HG03565 (cell line): ENCODE results near the gene EIF5A.

Experiments used
- ATAC-seq: cut with Tn5 transposase; IDR thresholded peaks from one replicate; pipeline ENCODE4 v1.9.1; 2021; ENCODE audit warnings: mild to moderate bottlenecking, moderate library complexity; ENCODE audit not compliant: unreplicated experiment

Gene EIF5A

DNA sequence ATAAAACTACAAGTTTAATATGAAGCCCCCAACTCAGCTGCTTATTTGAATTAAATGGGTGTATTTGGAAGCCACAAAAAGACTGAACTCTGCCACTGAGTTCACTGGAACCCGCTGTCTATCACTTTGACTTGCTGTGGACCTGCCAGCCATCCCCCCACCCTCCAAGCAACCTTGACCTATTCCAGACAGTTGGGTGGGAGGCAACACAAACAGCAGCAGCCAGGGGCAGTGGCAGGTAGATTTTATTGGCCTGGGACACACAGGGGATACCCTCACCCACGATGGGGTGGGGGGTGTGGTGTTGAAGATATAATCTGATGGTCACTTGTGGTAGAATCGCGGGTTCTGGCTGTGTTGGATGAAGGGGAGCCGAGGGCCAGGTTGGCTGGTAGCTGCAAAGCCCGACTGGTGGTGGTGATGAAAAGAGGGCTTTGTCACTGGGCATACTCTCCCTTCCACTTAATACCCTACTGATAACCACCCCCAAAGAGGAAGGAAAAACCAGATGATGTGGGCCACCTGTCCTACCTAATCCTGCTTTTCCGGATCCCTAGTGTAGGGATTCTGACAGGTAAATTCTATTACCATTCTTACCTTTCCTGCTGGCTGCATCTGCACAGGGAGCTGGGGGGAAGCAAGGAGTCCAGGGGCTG, 5.1 kb downstream of the EIF5A start:
- no peak for ATAC-seq

DNA sequence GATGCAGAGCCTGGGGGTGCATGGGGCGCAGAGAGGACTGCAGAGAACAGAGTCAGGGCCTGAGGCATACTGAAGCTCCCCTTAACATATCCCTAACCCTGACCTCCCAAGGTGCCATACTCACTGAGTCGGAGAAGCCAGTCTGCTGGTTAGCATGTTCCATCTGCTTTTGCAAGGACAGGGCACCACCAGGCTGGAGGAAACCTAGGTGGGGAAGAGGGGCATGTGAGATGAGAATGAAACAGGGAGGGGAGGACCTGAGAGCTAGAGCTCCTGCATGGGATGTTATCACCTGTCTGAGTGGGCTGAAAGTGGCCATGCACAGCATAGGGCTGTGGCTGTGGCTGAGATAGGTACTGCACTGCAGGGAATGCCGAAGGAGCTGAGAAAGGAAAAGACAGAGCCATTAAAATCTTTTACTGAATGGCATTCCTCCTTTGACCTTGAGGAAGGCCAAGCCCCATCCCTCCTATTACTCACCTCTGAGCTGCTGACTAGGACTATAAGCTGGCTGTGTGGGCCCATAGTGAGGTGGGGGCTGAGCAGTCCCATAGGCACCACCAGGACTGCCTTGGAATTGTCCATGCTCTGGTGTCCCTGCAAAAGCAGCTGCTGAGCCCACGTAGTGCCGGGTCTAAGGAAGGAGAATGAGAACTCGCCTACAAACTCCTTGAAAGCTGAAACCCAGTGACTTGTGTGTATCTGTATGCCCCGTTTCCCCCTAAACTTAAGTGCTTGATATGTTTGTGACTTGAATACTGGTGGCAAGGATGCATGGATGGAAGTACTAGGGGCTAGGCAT, 5.9 kb downstream of the EIF5A start:
- no peak for ATAC-seq

DNA sequence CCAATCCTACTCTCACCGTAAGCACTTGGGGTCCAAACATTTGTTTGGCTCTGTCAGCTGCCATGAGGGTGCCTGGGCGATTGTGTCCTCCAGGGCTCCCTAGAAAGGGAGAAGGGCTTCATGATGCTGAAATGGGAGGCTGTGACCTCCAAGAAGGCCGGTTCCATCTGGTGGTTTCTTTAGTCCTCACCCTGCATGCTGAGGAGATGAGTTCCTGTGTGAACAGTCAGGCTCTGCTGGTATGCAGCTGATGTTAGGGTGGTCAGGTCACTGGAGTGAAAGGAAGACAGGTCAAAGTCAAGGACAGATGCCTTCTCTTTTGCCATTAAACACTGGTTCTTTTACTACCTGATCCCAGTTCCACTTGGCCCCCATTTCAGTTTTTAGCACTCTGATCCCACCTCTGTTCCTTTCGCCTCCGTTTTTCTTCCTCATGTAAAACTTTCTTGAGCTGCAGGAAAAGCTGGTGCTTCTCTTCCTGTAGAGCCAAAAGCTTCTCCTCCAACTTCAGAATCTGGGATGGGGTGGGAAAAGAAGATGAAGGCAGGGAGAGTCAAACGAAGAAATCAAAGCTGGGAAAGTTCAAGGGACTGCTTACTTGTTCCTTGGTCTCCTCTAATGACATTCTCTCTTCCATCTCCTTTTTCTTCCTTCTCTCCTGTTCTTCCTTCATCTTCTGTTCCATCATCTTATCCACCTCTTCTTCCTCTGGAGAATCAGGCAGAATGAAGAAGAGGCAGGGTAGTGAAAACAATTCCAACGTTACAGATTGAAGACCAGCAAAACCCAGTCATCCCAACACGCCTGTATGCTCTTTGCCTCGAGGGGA, 6.7 kb downstream of the EIF5A start:
- ATAC-seq, result no peak

DNA sequence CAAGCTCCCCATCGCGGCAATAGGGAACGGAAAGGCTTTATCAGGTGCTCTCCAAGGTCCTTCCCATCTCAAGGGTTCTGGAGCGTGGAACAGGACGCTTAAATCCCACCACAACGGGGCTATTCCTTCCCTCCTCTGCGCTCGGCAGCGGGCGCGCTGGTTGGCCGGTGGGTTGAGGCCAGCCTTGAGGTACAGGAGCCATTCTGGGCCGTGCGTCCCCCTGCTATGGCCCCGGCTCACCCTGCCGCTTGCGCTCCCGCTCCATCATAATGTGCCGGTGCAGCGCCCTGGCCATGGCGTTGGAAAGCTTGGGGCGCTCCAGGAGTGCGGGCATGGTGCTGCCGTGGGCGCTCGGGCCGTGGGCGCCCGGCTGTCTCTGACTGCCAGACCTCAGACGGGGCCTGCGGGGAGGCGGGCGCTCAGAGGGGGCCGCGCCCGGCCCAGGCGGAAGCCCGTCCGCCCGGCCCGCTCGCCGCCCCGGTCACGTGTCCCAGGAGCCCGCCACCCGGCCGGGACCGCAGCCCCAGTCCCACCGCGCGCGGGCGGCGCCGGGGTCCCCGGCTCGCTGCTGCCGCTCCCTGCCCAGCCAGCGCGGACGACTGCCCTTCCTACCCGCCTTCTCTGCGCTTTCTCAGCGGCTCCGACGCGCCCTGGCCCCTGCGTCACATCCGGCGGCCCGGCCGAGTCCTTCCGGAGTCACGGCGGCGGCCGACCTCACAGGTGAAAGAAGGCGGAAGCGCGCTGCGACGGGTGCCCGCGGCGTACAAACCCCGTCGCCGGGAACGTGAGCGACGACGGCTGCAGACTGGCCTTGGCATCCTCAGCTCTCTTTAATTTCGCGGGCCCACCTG, 7.5 kb downstream of the EIF5A start, which contains the start of gene GPS2:
TSS of gene GPS2 (minus strand) at position 642 of the 851 bp plus-strand sequence. CDS start at position 334, 308 bp downstream.
- peak; percentile 46 for ATAC-seq

DNA sequence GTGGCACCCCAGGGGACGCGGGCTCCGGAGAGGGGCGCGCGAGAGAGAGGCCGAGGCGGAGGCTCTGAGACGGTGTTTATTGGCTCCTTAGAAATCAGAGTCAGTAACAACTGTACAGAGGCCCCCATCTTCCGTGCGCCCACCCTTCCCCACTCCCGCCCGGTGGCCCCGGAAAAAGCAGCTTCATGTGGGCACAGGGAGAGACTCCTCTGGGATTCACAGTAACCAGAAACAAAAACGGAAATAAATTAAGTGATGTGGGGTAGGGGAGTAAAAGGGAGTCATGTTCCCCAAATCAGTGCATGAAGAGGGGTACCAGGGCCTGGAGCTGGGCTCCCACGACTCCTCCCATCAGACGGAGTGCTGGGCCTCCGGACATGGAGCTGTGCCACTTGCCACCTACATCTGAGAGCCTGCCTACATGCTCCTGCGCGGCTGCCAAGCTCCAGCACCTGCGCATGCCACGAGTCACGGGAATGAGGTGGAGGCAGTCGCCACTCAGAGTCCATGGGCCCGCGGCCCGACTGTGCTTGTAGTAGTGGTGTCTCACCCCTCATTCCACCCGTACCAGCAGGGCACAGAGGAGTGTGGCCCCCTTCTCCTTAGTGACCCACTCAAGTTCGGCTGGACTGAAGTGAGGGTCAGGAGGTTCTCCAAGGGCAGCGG, 8.3 kb downstream of the EIF5A start:
- ATAC-seq, result no peak

DNA sequence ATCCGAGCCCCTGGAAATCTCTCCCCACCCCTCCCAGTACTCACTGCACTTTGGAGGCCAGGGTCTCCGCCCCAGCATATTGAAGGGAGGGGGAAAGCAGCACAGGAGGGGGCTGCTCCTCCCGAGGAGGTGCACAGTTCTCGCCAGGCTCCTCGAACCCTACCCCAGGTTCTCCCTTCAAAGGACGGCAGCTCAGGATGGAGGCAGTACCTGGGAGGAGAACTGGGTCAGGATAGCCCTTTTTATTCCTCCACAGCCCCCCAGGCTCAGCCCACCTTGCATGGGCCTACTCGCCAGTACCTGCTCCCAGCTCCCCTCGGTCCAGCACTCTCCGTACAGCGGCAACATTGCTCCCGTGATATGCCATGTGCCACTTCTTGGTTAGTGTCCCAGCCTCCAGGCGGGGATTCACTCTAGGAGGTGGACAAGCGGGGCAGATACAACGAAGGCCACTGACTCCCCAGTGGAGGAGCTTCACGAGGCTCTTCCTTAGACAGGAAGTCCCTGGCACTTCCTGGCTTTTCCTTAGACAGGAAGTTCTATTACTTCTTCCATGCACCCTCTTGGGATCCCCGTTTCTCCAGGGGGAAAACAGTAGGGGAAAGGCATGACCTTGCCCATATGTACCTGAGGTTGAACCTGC, 9.9 kb downstream of the EIF5A start:
- ATAC-seq, result no peak

DNA sequence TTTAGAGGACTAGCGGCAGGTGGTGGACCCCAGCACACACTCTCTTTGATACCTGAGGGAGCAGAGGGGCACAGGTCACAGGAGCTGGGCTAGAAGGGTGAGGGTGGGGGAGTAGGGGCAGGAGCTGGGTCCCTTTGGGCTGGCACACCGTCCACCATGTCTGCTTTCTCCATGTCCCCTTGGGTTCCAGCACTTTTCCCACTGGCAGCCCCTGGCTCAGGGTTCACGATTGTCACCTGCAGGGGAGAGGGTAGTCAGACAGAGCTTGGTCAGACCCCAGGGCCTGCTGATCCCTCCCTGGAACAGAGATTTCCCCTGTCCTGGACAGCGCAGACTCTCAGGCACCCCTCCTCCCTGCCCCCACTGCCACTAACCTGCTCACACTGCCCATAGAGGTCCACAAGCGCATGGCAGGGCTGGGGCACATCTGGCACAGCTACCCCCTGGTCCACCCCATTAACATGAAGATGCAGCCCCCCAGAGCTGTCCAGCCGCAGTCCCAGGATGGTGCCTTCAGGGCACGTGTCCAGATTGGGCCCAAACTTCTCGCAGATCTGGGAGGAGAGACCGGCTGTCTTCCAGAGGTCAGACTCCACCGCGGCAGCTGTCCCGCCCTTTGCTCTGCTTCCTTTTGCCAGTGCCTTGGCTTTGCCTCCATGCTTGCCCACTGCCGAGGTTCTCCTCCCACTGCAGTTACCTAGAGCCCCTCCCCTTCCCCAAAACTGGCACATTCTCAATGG, 10.9 kb downstream of the EIF5A start:
- ATAC-seq, result no peak

DNA sequence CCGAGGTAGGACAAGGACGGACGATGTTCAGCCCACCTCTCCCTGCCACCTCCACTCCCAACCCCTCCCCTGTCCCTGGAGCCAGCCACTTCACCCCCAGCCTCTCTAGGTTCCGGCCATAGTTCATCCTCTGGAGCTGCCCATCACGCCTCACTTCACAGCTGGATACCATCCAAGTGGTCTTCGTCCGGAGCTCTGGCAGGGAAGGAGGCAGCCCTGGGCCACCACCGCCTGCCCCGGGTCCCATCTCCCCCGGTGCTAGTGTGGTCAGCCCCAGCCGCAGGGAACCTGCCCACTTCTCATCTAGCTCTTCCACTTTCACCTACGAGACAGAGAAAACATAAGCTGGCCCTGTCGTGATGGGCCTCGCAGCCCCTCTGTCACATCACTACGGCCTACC, 14.0 kb downstream of the EIF5A start:
- no peak for ATAC-seq

DNA sequence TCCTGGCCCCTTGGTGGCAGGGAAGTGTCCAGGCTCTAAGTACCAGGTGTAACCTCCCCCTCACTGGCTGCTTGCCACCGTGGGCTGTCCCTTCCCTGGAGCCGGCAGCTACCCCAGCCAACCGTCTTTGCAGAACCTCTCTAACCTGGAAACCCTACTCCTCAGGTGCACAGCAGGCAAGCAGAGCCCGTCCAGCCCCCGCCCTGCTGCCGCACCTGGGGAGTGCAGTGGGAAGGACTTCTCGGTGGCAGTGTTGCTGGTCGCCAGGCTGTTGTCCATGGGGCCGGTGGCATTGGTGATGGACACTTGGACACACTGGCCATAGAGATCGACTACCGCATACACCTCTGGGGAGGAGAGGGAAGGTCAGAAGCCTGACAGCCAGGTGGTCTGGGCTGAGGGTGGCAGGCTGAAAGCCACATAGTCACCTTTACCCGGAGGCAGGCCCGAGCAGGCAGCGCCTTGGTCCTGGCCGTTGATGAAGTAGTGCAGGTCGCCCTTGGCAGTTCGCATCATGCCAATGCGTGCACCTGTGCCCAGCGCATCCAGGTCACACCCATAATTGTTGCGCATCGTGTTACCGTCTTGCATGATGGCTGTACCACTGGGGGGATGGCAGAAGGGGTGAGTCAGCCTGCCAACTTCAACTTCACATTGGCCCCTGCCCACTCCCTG, 15.2 kb downstream of the EIF5A start:
- ATAC-seq, result no peak

DNA sequence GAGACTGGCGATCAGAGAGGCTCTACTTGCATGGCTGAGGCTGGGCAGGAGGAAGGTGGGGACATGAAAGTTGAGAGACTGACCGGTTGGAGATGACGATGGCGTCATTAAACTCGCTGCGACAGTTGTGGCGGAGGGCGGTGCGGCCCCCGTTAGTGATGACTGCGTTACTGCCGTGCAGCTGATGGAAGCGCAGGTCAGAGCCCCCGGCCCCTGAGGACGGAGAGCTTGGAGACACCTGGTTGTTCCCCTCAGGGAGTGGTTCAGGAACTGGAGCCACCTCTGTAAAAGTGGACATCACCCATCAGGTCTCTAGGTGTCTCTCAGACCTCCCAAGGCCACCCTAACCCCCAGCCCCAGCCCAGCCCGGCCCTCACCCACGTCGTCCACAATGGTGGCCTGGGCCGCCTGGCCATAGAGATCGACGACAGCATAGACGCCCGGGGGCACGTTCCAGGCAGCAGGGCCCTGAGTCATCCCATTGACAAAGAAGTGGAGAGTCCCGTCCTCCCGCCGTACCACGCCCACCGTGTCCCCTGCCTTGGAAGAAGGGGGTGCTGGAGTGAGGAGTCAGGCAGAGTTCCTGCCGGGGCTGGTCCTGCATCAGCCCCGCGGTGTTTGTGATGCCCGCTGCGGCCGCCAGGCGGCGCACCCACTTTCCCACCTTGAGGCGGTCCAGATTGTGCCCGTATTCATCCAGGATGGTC, 16.5 kb downstream of the EIF5A start:
- no peak for ATAC-seq

DNA sequence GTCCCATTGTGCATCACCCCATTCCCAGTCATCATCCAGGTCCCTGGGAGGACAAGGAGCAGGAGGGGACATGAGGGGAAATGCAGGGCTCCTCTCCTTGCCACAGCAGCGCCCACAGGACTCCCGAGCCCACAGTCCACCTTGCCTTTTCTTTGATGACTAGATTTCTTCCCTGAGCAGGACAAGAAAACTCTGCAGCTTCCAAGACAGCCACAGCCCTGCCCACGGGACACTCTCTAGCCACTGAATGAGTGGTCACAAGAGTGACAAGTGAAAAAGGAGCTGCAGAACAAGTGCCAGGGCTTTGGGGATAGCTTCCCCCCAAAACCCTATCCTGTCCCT, 17.0 kb downstream of the EIF5A start:
- ATAC-seq, result no peak

DNA sequence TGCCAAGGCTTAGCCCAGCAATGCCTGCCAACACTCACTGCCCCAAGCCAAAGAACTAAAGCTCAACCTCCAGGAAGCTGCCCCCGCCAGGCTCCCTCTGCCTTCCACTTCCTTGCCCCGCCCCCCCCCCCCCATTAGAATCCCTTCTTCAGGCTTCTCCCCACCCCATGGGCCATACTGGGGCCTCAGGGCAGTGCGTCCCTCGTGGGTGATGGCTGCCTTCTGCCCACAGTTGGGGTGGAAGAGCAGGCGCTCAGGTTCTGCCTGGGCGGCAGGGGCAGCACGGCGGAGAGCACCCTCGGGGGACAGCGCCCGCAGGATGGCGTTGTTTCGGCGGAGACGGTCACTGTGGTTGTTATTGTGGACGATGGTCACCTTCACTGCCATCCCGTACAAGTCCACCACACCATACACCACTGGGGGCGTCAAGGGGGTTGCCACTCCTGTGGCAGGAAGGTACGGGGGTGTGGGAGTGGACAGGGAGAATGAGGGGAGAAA, 17.7 kb downstream of the EIF5A start:
- no peak for ATAC-seq

DNA sequence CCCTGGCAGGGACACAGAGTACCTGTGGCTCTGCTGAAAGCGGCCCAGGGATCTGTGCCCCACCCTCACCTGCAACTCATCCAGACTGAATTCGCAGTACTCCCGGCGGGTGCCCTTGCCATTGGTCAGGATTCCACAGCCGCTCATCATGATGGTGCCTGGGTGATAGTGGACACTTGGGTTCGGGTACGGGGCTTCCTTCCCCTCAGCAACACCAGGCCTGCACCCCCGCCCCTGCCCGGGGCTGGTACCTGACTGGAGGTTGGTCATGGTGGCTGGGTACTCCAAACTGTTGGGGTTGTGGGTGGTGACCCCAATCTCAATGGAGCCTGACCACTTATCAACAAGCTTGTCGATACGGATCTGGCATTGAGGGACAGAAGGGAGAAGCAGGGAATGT, 18.8 kb downstream of the EIF5A start:
- no peak for ATAC-seq

DNA sequence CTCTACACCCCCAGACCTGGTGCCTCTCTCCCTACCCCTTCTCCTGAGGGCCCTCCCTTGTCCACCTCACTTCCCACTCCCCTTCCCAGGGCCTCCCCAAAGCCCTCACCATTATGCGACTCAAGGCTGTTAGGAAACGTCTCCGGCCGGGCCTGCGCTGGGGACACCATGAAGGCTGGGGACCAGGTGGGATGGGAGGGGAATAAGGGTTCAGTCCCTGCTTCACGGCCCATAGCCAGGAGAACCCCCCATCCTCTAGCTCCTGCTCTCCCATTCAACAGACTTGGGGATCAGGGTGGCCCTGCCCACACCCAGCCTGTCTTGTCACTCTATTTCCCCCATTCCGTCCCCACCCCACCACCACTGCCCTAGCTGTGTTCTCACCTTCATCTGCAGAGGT, 19.6 kb downstream of the EIF5A start:
- no peak for ATAC-seq

DNA sequence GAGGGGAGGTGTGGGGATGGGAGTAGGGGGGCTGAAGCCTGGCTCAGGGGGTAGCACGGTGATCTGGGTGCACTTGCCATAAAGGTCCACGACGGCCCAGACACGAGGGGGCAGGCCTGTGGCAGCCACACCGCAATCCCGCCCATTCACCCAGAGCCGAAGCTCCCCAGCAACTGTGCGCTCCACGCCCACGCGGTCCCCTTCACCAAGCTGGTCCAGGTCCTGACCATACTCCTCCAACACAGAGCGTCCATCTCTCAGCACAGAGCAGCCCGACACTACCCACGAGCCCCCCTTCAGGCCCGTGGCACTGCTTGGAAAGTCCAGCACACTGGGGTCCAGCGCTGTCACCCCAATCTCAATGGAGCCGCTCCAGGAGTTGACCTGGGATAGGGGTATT, 20.1 kb downstream of the EIF5A start:
- no peak for ATAC-seq

DNA sequence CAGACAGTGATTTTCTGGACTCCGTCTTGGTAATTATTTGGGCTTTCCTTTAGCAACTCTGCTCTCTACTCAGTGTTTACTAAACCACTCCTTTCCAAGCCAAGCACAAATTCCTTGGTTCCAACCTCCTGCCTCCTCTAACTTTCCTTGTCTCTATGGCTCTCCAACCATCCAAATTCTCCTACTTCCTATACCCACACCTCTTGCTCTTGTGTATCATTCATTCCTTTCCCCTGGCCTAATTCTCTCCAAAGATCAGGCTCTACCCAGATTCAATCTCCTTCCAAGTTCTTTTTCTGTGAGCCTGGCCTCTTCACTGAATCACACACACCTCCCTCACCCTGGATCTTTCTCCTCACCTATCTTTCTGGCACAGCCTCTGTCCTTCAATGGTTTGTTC, 20.6 kb downstream of the EIF5A start:
- no peak for ATAC-seq

DNA sequence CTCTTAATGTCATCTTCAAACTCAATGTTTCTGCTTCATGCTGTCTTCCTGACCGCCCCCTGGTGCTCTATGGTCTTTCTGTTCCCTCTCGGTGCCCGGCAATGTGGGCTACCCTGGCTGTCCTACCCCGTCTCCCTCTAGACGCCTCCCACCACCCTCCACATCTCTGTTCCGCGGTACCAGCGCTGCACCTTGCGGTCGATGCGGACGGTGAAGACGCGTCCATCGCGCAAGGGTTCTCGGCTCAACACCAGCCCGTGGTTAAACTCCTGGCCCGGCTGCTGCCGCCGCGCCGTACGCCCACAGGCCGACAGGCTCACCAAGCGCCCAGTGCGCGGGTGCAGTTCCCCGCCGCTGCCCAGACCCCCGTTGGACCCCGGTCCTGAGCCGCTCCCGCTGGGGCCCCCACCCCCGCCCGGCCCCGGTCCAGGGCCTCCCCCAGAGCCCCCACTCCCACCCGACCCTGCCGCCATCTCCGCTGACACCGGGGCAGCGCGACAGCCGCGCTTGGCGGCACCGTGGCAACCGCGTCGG, 21.5 kb downstream of the EIF5A start, which contains the start of gene NEURL4:
TSS of gene NEURL4 (minus strand) at position 496 of the 534 bp plus-strand sequence. CDS start at position 473, 23 bp downstream.
- ATAC-seq, result peak; percentile 1
